Tibial artery (tissue), 4 donors: ENCODE results near the gene ZNF830.

Experiments used
- DNase-seq, 2 donors: peaks; one replicate each; pipeline ENCODE4 v3.0.0-alpha.2; 2019
- H3K27ac ChIP-seq, 2 donors: fragments of 200-600 bp; sonication (generic) in 1 of 2; 1 replicate in 1 of 2; 2 replicates in 1 of 2; pipeline ENCODE4 v1.5.1; 2018 to 2019; ENCODE audit warnings: mild to moderate bottlenecking in 1 of 2
- H3K27me3 ChIP-seq, 2 donors: fragments of 200-600 bp; sonication (generic) in 1 of 2; one replicate each; pipeline versions ENCODE4 v1.5.1 to v1.6.0; 2016 to 2019
- H3K36me3 ChIP-seq, 3 donors: fragments of 200-600 bp; sonication (generic) in 2 of 3; one replicate each; pipeline ENCODE4 v1.5.1; 2016 to 2019; ENCODE audit warnings: mild to moderate bottlenecking in 2 of 3
- H3K4me1 ChIP-seq, 4 donors: fragments of 200-600 bp; sonication (generic) in 2 of 4; 1 replicate in 3 of 4; 2 replicates in 1 of 4; pipeline ENCODE4 v1.5.1; 2016 to 2019
- H3K4me3 ChIP-seq, 2 donors: fragments of 200-600 bp; sonication (generic) in 1 of 2; 1 replicate in 1 of 2; 2 replicates in 1 of 2; pipeline ENCODE4 v1.5.1; 2018 to 2019; ENCODE audit warnings: mild to moderate bottlenecking in 2 of 2
- H3K9me3 ChIP-seq, 3 donors: fragments of 200-600 bp; sonication (generic) in 1 of 3; one replicate each; pipeline ENCODE4 v1.5.1; 2016 to 2019
- CTCF ChIP-seq, 2 experiments: fragments of 200-600 bp in 1 of 2; fragments of 450-650 bp in 1 of 2; IDR thresholded peaks; one replicate each; pipeline ENCODE4 v1.5.1; 2017 to 2019; ENCODE audit warnings: antibody characterized with exemption in 2 of 2, mild to moderate bottlenecking in 1 of 2, moderate library complexity in 1 of 2
- intact Hi-C: fragments of 100-400 bp; cut with DNase I; formaldehyde crosslinking; loops from one replicate; pipeline ENCODE4 v1.15.0; 2023; ENCODE audit warnings: low total_unique reads

ZNF830 gene

DNA sequence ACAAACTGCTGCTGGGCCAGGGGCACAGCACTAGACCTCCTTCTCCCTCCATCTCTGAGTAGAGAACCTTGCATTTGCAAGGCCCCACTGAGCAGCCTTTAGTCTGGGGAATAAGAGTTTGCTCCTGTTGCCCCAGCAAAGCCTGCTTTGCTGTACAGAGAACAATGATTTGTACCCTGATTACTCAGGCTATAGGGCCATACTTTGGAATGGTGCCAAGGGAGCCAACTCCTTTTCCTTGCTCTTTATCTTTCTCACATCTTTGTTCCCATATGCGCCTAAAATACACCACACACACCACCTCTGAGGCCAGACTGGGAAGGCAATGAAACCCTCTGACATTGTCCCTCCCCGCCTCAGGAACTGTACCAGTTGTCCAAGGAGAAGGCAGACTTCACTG is 40.2 kb downstream of the ZNF830 start:
- intact Hi-C loops = no loop called here

DNA sequence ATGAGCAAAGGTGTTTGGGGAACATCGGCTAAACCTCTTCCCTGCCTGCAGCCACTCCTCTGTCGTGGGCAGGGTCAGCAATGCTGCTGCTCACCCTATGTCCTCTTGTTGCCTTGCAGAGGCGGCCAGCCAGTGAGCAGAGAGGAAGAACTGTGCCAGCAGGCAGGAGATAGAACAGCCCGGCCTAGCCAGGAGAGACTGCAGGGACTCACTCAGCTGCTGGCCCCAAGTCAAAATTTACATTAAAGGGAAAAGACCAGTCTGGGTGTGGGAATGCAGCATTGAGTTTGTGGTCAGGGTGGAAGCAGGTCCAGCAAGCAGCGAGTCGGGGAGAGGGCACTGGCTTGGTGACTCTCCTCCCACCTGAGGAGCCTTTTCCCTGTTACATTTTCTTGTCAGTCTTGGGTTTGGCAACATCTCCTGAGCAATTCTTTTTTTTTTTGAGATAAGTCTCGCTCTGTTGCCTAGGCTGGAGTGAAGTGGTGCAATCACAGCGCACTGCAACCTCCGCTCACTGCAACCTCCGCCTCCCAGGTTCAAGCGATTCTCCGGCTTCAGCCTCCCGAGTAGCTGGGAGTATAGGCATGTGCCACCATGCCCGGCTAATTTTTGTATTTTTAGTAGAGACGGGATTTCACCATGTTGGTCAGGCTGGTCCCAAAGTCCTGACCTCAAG is 41.7 kb downstream of the ZNF830 start:
- Histone ChIP-seq H3K4me1 (peaks cover 0 to 3% (median 1%) of the 10 kb centered on the region in 4 donors), H3K4me3 (no peak overlapping the region), H3K27ac (no peak overlapping the region), H3K9me3 (no peaks in the 10 kb centered on the region), H3K36me3 (peaks cover 28 to 96% (median 38%) of the 10 kb centered on the region in 3 donors), H3K27me3 (no peaks in the 10 kb centered on the region)
- intact Hi-C loops = no loop called here
- TF ChIP-seq CTCF (IDR thresholded peaks at IDR 0.05) = no peak
- no peak for DNase-seq

More for the DNA sequence above, 40.2 kb downstream of the ZNF830 start:
- no peak overlapping the region for H3K4me3 ChIP-seq
- no peaks in the 10 kb centered on the region for H3K27me3 ChIP-seq
- H3K36me3 ChIP-seq = peaks cover 28 to 84% (median 35%) of the 10 kb centered on the region in 3 donors
- DNase-seq = no peak
- TF ChIP-seq CTCF (IDR thresholded peaks at IDR 0.05) = no peak
- no peak overlapping the region for H3K27ac ChIP-seq
- H3K4me1 ChIP-seq = peaks cover 0 to 18% (median 14%) of the 10 kb centered on the region in 4 donors
- H3K9me3 ChIP-seq = no peaks in the 10 kb centered on the region

GRCh38 chr17:35003778-35004177 is 42.4 kb downstream of the ZNF830 start:
- DNase-seq = no peak
- no peaks in the 10 kb centered on the region for H3K9me3 ChIP-seq
- H3K4me1 ChIP-seq = no peaks in the 10 kb centered on the region
- H3K27ac ChIP-seq = no peak overlapping the region
- H3K36me3 ChIP-seq = peaks cover 28 to 89% (median 42%) of the 10 kb centered on the region in 3 donors
- no peaks in the 10 kb centered on the region for H3K27me3 ChIP-seq
- intact Hi-C loops = no loop called here
- H3K4me3 ChIP-seq = no peak overlapping the region
- no peak for TF ChIP-seq CTCF (IDR thresholded peaks at IDR 0.05)

DNA sequence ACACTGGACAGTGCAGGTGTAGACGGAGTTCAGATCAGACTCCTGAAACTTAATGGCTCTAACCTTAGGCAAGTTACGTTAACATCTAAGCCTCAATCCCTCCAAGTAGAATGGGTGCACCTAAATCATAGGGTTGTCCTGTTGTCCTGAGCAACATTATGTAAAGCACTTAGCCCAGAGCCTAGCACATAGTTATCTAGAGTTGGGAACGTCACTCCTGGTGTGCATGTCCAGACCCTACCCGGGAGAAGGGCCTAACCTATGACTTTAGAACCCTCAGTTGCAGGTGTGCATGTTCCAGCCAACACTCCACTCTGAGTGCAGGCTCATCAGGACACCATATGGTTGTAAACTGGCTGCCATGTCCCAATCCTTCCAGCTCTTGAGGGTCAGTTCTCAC is 45.0 kb downstream of the ZNF830 start:
- intact Hi-C loops = no loop called here
- H3K27me3 ChIP-seq = no peaks in the 10 kb centered on the region
- H3K4me1 ChIP-seq = no peaks in the 10 kb centered on the region
- no peak overlapping the region for H3K4me3 ChIP-seq
- H3K36me3 ChIP-seq = peaks cover 27 to 87% (median 52%) of the 10 kb centered on the region in 3 donors
- no peak for DNase-seq
- no peak overlapping the region for H3K27ac ChIP-seq
- H3K9me3 ChIP-seq = no peaks in the 10 kb centered on the region
- no peak for TF ChIP-seq CTCF (IDR thresholded peaks at IDR 0.05)

GRCh38 chr17:35006961-35007360 is 45.6 kb downstream of the ZNF830 start:
- no peak for DNase-seq
- Histone ChIP-seq H3K36me3 (peaks cover 29 to 87% (median 52%) of the 10 kb centered on the region in 3 donors), H3K27me3 (no peaks in the 10 kb centered on the region), H3K4me1 (no peaks in the 10 kb centered on the region), H3K4me3 (no peak overlapping the region), H3K9me3 (no peaks in the 10 kb centered on the region), H3K27ac (no peak overlapping the region)
- no peak for TF ChIP-seq CTCF (IDR thresholded peaks at IDR 0.05)
- intact Hi-C loops = no loop called here
